NOMO-1 (cell line): ENCODE measurements around the gene ITGA2.

Experiments
- DNase-seq, 2 experiments: peaks; one replicate each; lab custom pipeline; 2025; ENCODE audit not compliant: unreplicated experiment in 2 of 2; lab: John Stamatoyannopoulos, UW

The ITGA2 gene

DNA sequence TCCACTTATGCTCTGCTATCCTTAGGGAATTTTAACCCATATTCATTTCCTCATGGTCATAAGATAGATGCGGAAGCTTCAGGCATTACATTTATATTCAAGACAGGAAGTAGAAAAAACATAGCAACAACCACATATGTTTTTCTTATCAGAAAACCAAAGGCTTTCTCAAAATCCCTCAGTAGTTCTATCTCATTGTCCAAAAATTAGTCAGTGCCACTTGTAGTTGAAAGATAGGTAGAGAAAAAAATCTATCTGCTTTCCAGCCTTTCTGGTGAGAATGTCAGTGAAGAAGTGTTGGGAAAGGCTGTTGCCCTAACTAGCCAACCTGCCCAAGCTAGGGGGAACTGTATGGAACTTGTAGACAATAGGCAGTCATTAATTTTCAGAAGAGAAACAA lies 143.9 kb downstream of the ITGA2 start:
- no peak for DNase-seq
